Measurements from ENCODE around the gene ZNF160.
"Not testable (repeated sequence)": the region's sequence is repeated elsewhere in the genome, so short reads cannot be mapped to it uniquely, and the experiment has no call there.

ZNF160 gene

GRCh38 chr19:53091413-53092254, 11.6 kb downstream of the ZNF160 start:
- no peak for DNase-seq

DNA sequence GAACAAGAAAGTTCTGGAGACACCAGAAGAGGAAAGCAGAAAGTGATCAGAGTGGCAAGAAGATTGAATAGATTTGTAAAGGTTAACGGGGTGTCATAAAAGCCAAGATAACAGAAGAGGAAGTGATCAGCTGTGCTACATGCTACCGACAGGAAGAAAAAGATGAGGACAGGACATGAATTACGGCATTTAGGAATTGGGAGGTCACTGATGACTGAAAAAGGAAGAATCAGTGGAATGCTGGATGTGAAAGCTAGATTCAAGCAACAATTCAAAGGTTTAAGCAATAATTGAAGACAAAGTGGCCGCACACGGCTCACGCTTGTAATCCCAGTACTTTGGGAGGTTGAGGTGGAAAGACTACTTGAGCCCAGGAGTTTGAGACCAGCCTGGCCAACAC, 15.1 kb downstream of the ZNF160 start:
- no peak for DNase-seq

GRCh38 chr19:53086949-53087348, 16.3 kb downstream of the ZNF160 start:
- DNase-seq, result no peak

GRCh38 chr19:53085496-53085895, 17.7 kb downstream of the ZNF160 start:
- no peak for DNase-seq

DNA sequence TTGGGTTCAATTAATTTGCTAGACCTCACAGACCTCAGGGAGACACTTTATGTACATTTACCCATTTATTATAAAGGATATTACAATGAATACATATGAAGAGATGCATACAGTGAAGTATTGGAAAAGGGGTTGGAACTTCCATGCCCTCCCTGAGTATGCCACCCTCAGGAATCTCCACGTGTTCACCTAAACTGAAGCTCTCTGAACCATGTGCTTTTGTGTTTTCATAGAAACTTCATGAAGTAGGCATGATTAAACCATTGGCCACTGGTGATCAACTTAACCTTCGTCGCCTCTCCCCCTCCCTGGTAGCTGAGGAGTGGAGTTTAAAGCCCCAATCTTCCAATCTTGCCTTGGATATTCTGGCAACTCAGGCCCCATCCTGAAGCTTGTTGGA, 20.3 kb downstream of the ZNF160 start:
- DNase-seq, result no peak

GRCh38 chr19:53079313-53079924, 23.8 kb downstream of the ZNF160 start:
- DNase-seq, result no peak

DNA sequence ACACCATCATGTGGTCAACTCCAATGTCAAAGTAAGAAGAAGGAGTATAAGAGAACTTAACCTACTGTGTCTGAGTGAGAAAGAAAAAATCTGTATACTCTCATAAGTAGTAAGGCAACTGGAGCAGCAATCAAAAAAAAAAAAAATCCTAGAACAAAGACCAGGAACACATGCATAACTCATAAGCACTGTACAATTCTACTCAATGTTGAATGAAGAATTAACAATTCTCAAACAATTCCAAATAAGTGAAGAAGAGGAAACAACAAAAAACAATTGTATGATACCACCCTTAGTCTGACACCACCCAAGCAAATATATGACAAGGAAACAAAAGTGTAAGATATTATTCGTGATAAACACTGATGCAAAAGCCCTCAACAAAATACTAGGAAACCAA, 24.6 kb downstream of the ZNF160 start:
- no peak for DNase-seq

- DNase-seq, result peak; percentile 23
Measured at GRCh38 chr19:53076984-53077383, 26.2 kb downstream of the ZNF160 start.

GRCh38 chr19:53068834-53069233, 34.4 kb downstream of the ZNF160 start:
- DNase-seq, result no peak

DNA sequence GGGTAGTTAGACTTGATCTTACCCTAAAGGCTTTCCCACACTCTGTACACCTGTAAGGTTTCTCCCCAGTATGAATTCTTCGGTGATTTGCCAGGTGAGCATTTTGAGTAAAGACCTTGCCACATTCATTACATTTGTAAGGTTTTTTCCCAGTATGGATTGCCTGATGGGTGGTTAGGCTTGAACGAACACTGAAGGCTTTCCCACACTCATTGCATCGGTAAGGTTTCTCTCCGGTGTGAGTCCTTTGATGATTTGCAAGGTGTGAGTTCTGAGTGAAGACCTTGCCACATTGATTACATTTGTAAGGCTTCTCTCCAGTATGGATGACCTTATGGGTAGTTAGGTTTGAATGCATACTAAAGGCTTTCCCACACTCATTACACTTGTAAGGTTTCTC, 35.0 kb downstream of the ZNF160 start:
- DNase-seq, result no peak

- no peak for DNase-seq
Measured at GRCh38 chr19:53057904-53058580, 45.2 kb downstream of the ZNF160 start.

GRCh38 chr19:53055117-53055516, 48.1 kb downstream of the ZNF160 start:
- DNase-seq, result no peak

- DNase-seq, result no peak
Measured at GRCh38 chr19:53047379-53047778, 55.8 kb downstream of the ZNF160 start.

GRCh38 chr19:53045536-53045935, 57.7 kb downstream of the ZNF160 start:
- DNase-seq, result no peak

- no peak for DNase-seq
Measured at GRCh38 chr19:53041366-53041765, 61.9 kb downstream of the ZNF160 start.

- no peak for DNase-seq
Measured at GRCh38 chr19:53037101-53038097, 65.8 kb downstream of the ZNF160 start.

DNA sequence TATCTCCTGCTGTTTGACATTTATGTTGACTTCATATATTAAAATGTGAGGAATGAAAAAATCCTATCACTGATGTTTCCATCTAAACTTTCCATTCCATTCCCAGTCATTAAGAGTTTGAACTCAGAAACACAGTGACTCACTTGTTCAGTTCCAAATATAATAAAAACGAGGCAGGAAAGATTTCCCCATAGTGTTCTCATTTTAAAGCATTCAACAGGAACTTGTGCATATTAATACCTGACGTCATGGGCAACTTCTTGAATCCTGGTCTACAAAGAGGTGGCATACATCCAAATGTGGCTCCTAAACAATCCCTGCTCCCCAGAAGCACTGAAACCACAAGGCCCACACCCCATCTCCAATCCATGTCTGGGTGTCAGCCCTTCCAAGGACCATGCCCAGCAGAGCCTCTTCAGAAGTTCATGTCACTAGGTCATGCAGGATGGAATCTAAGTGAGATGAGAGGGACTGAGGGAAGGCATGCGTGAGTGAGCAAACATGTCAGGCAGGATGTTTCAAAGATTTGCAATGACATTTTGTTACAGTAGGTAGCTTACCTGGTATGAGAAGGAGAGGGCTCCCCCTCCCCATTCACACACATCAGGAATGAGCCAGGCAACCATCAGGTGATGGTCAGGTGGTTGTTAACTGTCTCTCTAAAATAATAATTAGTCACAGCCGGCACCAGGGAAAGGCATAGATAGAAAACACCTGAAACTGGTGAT, 68.1 kb downstream of the ZNF160 start:
- no peak for DNase-seq

GRCh38 chr19:53034054-53034453, 69.2 kb downstream of the ZNF160 start:
- no peak for DNase-seq

- DNase-seq, result not testable (repeated sequence)
Measured at GRCh38 chr19:53028306-53028705, 74.9 kb downstream of the ZNF160 start.

GRCh38 chr19:53019684-53020083, 83.5 kb downstream of the ZNF160 start:
- DNase-seq, result no peak
